PFSK-1 (cell line): ENCODE data around the gene CFAP97D2.

ENCODE experiments used
- FOXP2 ChIP-seq: optimal IDR thresholded peaks from 2 replicates; pipeline ENCODE3; 2011; ENCODE audit warnings: borderline replicate concordance, control low read depth, inconsistent platforms; ENCODE audit not compliant: insufficient read depth; ENCODE audit errors: extremely low read length, extremely low read depth
- POLR2AphosphoS5 ChIP-seq: IDR thresholded peaks from 2 replicates; pipeline ENCODE4 v1.6.1; 2012; ENCODE audit warnings: low read depth, mild to moderate bottlenecking, control low read depth, low read length, moderate library complexity
- REST ChIP-seq, 2 experiments: IDR thresholded peaks; 2 replicates each; pipeline versions ENCODE4 v1.6.1 to v1.8.0; 2011 to 2012; ENCODE audit warnings: low read depth in 2 of 2, low read length in 2 of 2, control low read depth in 1 of 2, inconsistent platforms in 1 of 2, mild to moderate bottlenecking in 1 of 2, moderate library complexity in 1 of 2; ENCODE audit not compliant: insufficient read depth in 1 of 2
- SIN3A ChIP-seq: IDR thresholded peaks from 2 replicates; pipeline ENCODE4 v1.6.1; 2012; ENCODE audit warnings: mild to moderate bottlenecking, low read length, moderate library complexity, borderline replicate concordance; ENCODE audit not compliant: insufficient read depth
- TAF1 ChIP-seq: IDR thresholded peaks from 2 replicates; pipeline ENCODE4 v1.6.1; 2012; ENCODE audit warnings: low read length, control low read depth, borderline replicate concordance; ENCODE audit not compliant: insufficient read depth

CFAP97D2 gene

GRCh38 chr13:114222461-114222968 lies 43.5 kb downstream of the CFAP97D2 start:
- no peak for TF ChIP-seq SIN3A
- TF ChIP-seq FOXP2, result no peak
- TF ChIP-seq TAF1, result no peak
- no peak for TF ChIP-seq REST (IDR thresholded peaks at IDR 0.05; ENCODE audit: insufficient read depth in 1 of 2, low read depth in 2 of 2, low read length in 2 of 2)
- TF ChIP-seq POLR2AphosphoS5, result no peak

- TF ChIP-seq SIN3A (no peak), FOXP2 (no peak), TAF1 (no peak), POLR2AphosphoS5 (no peak), REST (IDR thresholded peaks at IDR 0.05; ENCODE audit: insufficient read depth in 1 of 2, low read depth in 2 of 2, low read length in 2 of 2) (no peak)
Measured at GRCh38 chr13:114224201-114224600, 45.1 kb downstream of the CFAP97D2 start.

- TF ChIP-seq SIN3A (no peak), POLR2AphosphoS5 (no peak), REST (IDR thresholded peaks at IDR 0.05; ENCODE audit: insufficient read depth in 1 of 2, low read depth in 2 of 2, low read length in 2 of 2) (no peak), FOXP2 (no peak), TAF1 (no peak)
Measured at GRCh38 chr13:114225610-114226009, 46.6 kb downstream of the CFAP97D2 start.

GRCh38 chr13:114226088-114226487 lies 47.0 kb downstream of the CFAP97D2 start:
- TF ChIP-seq SIN3A, result no peak
- no peak for TF ChIP-seq TAF1
- TF ChIP-seq FOXP2, result no peak
- no peak for TF ChIP-seq REST (IDR thresholded peaks at IDR 0.05; ENCODE audit: insufficient read depth in 1 of 2, low read depth in 2 of 2, low read length in 2 of 2)
- TF ChIP-seq POLR2AphosphoS5, result no peak
